ENCODE measurements around the gene TLE7.

Gene TLE7

DNA sequence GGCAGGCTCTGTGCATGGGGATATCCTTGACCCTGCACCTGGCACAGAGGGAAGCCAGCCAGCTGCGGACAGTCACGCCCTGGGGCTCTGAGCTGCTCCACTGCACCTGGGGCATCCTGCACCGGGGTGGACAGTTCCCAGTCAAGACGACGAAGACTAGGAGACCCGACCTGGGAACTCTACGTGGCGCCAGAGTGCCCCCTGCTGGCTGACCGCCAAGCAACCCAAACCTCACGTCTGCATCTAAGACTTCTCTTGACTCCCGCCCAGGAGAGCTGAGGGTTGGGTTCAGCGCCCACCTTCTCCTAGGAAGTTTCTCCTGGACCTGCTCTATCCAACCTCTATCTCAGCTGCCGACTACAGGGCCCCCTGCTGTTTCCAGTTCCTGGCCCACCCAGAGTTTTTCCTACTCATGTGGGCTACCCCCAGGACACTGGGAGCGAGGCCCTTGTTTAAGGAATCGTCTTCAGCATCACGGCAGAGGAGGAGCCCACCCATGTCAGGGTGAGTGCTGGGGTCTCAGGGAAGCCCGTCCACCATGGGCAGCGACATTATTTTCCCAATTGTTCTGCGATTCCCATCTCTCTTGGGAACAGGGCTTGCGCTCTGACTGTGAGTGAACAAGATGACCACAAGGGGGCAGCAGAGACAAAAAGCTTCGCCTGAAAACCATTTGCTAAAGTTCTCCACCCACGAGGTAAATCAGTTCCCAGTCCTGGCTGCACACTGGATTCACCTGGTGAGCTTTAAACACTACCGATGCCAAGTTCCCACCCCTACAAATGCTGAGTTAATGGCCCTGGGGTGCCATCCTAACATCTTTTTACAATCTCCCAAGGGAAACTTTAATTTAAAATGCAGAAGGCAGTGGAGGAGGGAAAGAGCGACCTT, 29.3 kb downstream of the TLE7 start:
- peak; percentile 63 for DNase-seq (ENCODE audit: low read depth)

DNA sequence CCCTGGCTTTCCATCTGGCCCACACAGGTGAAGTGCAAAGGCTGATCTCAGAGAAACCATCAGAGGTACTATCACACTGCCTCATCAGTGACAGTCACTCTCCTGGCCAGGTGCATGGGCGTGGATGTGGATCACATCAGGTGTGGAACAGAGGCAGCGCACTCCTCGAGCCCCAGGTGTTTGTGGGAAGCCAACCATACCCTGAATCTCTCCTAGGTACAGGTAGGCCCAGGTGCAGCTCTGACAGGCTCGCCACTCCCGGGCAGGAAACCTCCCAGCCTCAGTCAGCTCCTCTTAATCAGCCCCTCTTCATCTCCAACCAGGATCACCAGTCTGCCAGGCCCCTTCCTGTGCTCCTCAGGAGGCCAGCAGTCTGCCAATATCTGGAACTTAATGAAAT, 31.7 kb downstream of the TLE7 start:
- no peak for DNase-seq (ENCODE audit: low read depth)

DNA sequence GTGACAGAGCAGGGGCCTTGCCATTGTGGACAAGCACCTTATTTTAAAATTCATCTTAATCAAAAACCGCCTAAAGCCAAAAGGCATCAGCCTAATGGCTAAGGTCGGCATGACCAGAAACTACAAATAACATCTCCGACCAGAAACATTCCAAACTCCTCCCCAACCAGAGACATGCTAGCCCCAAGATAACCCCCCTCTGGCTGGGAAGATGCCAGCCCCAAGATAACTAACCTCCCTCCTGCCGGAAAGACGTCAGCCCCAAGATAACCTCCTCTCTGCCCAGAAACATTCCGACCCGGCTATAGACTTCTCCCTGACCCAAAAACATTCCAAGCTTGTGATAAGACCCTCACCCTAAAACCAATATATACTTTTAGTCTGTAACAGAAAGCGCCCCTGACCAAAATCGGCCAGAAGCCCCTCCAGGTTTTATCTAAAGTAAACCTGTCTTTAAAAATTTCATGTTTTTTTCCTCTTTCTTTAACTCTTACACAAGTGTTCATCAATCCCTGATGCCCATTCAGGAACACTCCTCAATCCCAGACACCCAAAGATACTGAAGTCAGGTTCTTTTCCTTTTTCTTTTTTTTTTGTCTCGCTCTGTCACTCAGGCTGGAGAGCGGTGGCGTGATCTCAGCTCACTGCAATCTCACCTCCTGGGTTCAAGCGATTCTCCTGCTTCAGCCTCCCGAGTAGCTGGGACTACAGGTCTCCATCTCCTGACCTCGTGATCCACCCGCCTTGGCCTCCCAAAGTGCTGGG, 32.7 kb downstream of the TLE7 start:
- DNase-seq (ENCODE audit: low read depth) = no peak

DNA sequence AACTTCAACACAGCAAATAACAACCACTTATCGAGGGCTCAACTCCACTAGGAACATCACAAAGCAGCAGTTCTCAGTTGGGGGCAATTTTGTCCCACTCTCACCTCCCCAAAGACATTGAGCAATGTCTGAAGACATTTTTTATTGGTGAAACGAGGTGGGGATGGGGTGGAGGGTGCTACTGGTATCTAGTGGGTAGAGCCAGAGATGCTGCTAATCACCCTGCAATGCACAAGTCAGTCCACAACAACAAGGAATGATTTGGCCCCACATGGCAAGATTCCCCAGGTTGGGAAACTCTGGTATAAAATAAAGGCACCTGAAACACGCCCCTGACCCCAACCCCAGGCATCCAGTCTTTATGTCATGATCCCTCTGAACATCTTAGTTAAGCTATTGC, 33.3 kb downstream of the TLE7 start:
- DNase-seq (ENCODE audit: low read depth) = no peak

DNA sequence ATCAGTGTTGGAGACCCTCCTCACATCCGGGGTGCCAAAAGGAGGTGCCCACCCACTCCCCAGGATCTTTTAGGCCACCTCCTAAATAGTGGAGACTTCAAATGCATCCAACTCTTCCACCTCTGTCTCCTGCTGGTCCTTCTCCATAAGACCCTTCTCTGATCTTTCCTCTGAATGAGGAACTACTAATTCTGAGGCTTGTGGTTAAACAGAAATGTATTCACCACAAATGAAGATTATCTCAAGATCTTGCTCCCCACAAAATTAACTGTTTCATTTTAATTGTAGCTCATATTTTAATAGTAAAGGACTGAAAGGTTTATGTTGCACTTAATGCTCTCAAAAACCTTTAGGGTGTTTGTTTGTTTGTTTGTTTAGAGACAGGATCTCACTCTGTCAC, 34.1 kb downstream of the TLE7 start:
- no peak for DNase-seq (ENCODE audit: low read depth)

DNA sequence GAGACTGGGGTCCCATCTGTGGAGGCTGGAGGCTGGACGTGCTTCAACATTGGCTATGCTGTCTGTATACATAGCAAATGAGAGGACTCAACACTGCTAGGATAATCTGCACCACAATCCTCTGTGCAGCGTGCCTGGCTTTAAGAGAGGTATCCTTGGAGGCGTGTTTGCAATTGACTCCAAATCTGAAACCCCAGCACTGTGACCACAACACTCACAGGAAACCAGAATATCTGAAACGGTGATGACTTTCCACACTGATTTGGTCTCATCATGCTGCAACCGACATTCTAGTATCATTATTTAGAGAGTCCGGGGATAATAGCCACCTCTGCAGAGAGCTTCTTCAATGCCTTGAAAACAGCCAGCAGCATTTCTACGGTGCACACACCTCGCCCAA, 35.1 kb downstream of the TLE7 start:
- DNase-seq (ENCODE audit: low read depth) = no peak

DNA sequence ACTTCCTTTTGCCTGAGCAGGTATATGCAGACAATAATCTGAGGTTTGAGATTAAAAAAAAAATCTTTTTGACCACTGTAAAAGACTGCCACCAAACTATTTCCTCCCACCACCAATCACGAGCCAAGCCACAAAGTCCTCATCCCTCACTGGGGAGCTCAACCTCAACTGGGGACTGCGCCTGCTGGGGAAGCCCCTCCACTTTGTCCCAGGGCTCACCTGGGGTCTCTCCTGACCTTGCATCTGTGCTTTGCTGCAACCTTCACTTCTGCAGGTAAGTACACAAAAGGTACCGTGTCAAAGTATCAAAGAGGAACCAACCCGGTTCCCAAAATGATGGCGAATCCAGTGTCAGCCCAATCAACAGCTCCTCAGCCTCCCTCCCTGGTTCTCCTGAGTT, 35.5 kb downstream of the TLE7 start:
- DNase-seq (ENCODE audit: low read depth) = no peak

DNA sequence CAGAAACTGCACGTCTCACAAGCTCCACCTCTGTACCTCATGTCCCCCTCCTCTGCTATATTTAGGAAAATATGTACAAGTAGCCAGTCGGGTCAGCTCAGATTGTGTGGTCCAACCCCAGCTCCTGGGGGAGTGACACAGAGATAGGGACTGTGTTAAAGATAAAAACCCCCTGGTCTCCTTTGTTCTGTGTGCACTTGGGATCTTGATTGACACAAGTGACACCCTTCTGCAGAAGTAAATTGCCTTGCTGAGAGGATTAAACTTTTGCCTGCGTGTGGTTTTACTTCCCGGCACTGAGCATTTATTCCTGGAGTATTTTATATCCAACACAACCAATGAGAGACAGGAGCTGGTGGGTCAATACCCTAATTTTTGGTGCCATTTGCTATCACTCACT, 37.5 kb downstream of the TLE7 start:
- DNase-seq (ENCODE audit: low read depth) = no peak

DNA sequence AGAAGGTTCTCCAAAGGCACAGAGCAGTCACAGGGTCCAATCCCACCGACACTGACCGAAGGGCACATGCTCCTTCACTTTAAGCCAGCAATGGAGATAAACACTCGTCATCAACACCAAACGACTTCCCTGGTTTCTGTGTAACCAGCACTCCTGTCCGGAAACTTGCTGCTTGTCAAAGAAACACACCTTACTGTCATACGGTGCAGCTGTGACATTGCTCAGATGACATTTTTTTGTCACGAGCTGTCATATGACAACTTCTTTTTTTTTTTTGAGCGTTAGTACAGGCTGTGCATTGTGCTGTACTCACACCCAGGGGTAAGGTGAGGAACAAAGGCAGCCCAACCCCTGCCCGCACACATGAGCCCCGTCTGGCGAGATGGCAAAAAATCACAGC, 39.2 kb downstream of the TLE7 start:
- no peak for DNase-seq (ENCODE audit: low read depth)

DNA sequence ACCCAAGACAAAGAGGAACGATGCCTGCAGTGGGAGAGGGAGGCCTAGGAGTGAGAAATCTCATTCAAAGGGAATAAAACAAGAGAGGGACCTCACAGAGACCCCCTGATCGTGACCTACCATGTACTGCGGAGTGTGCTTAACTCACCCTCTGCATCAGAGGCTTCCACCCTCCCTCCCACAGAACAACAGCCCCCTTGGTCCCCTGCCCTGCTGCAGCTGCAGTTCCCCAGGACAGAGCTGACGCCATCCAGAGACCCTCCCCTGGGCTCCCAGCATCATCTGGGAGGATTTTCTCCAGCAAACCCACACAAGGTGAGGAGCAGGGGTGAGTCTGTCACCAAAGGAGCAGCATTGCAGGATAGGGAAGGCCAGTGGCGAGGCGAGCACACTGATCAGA, 39.8 kb downstream of the TLE7 start:
- DNase-seq (ENCODE audit: low read depth) = no peak

DNA sequence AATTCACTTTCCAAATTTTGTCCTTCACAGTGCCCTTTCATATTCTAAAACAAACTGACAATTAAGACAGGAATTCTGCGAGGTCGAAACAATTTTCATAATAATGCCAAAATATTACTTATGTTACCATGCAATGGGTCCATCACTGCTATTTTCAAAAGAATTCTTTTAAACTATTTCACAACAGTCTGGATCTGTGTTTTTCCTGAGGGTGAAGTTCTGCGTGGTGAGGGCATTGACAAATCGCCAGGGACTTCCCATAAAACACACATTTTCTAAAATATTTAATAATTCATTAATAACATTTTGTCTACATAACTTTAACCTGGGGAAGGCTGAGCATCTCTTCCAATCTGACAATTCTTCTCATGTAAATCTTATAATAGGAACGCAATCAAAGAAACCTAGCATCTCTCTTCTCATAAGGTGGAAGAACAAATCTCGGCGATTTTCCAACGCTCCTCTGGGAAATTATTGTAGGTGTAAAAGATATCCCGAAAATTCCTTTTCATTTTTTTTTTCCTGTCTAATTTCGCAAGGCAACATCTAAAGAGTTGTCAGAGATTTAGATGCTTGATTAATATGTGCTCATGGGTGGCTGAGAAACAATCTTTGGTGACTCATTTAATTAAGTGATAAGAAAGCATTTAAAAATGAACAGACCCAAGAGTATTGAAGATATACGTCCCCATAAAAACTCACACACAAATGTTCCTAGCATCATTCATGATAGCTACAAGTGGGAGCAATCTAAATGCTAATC, 41.9 kb downstream of the TLE7 start:
- no peak for DNase-seq (ENCODE audit: low read depth)

DNA sequence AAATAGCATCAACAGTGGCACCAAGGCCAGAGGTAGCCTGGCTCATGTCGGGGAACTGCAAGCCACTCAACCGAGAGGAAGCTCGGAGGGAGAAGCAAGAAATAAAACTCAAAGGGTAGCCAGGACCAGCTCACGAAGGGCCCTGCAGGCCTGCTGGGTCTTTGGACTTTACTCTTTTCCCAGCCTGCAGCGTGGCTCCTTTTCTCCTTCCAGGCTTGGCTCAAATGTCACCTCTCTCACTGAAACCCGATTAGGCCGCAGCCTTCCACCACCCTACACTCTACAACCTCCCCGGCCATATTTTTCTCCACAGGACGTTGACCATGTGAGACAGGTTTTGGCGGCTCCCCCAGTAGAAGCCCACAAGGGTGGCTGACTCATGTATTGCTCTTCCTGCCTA, 45.3 kb downstream of the TLE7 start:
- no peak for DNase-seq (ENCODE audit: low read depth)

DNA sequence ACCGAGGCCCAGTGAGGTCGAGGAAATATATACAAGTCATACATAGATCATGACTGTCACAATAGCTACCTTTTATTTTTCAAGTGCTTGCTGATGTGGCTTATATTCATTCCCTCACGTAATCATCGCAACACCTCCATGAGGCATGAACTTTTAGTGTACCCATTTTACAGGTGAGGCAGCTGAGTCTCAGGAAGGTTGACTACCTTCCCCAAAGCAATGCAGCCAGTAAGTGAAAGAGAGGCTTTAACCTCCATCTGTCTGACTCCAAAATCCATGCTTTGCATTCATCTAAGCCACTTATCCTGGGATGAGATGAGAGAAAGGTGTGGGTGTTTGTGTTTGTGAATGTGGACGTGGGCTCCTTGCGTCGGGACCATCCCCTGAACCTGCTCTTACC, 52.5 kb downstream of the TLE7 start:
- DNase-seq (ENCODE audit: low read depth) = no peak

DNA sequence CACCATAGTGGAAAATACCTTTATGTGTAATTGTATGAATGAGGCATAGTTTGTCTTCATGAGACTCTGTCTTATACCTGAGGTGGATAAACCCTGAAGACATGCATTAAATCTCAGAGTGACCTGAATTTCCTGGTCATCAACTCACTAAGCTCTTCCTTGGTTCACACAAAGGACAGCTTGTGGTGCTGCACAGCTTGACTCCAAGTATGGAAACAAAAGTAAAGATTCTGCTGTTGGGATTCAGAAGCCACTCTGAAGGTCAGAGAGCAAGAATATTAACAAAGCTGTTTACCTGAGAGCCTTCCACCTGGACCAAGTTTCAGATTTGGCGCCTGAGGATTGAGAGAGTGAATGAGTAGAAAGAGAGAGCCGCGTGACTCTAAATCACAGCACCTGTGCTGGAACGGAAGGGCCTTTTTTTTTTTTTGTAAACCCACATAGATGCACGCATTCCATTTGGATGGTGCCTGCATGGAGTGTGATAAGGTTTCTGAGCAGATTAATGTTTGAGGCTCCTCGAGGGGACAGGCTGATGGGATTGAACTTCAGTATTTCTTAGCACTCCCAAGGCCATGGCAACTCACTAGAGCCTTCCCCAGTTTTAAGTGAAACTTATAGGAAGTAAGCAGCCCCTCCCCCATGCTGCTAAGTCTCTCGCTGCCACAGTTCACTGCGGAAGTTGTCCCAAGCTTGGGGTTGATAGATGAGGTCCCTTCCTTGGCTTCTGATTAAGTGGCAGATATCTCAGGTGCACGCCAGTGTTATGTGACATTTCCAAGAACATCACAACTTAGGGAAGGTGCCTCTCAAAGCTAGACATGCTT, 54.6 kb downstream of the TLE7 start:
- DNase-seq (ENCODE audit: low read depth) = no peak

DNA sequence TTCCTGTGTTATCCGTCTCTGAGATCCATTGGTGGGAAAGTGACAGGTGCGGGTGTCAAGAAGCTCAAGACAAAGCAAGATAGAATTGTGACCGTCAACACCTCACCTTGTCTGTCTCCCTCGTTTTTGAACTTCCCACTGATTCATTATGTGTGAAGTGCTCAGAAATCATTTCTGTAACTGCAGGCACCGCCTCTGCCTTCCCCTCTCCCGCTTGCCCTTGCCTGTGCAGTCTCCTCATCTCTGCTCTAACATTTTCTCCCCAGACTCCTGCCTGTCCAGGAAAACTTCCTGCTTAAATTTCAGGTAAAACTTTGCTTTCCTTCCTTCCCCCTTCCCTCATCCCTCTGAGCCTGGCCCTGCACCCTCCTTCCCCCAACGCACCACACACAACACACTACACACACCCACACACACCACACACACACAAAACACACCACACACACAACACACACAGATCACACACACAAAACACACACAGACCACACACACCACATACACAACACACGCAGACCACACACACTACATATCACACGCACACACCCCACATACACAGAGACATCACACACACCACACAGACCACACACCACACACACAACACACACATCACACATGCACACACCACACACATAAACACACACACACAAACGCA, 57.7 kb downstream of the TLE7 start:
- DNase-seq (ENCODE audit: low read depth) = no peak

DNA sequence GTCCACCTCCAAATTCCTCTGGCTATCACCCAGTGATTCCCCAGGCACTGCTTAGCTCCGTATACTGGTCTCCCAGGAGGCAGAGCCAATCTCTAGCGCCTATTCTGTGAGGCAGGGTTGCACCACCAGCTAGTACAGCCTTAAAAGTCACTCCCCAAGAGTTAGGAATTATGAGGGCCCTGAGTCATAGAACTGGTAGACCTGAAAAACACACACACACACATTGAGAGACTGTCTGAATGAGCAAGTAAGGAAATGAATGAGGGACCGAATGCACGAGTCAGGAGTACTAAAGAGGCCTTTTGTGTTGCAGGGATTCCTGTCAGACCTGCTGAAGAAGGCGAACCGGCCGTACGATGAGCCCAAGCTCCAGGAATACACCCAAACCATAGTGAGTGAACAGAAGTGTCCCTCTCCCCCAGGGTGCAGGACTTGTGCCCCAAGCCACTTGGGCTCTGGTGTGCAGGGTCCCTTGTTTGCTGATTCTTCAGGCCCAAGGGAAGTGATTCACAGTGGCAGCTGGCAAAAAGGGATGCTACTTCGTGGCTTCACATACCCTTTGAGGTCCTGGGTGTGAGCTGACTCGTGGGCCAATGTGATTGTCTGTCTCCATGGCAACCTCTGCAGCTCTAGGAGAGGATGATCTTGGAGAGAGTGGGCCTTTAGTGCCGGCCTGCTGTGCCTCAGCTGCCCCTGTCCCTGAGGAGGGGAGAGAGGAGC, 58.6 kb downstream of the TLE7 start:
- no peak for DNase-seq (ENCODE audit: low read depth)

DNA sequence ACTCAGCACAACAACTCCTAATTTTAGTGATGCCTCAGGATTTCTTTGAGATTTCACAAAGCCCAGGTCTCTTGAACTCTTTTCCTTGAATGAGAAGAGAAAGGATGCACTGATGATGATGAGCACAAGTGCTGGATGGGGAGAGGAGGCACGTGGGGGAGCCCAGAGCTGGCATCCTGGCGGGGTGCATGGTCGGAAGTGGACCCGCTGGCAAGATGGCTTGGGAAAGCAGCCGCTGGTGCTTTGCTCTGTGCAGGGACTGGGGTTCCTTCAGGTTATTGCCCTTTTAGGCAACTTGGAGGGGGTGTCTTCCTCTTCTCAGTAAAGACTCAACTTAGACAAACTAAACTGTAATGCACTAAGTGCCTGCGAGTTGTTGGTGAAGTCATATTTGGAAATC, 61.0 kb downstream of the TLE7 start:
- no peak for DNase-seq (ENCODE audit: low read depth)

All from stimulated activated CD8-positive, alpha-beta memory T cell treated with anti-CD3 and anti-CD28 coated beads, Interleukin-12 subunit alpha, Interleukin-12 subunit beta, amount 100 ng/mL, for 1 hour (primary cell).